Mesodermal cell (in vitro differentiated cells): Measurements from ENCODE around the gene ABHD4.
A peak's percentile ranks its signal among the peaks of the same experiment; 100 is the strongest.
"Not testable (repeated sequence)": the region's sequence is repeated elsewhere in the genome, so short reads cannot be mapped to it uniquely, and the experiment has no call there.

ENCODE experiments used
- H3K27ac ChIP-seq: 2 replicates; pipeline ENCODE4 v1.7.0; 2013; ENCODE audit warnings: mild to moderate bottlenecking, low read depth, low read length, moderate library complexity; ENCODE audit not compliant: severe bottlenecking
- H3K36me3 ChIP-seq: 2 replicates; pipeline ENCODE4 v1.7.1; 2013; ENCODE audit warnings: mild to moderate bottlenecking, low read length, moderate library complexity; ENCODE audit not compliant: control insufficient read depth, insufficient read depth
- H3K4me1 ChIP-seq: one replicate; pipeline ENCODE4 v1.7.1; 2013; ENCODE audit warnings: mild to moderate bottlenecking, low read length; ENCODE audit not compliant: insufficient read depth, control insufficient read depth, poor library complexity, severe bottlenecking
- H3K4me3 ChIP-seq: 2 replicates; pipeline ENCODE4 v1.7.0; 2013; ENCODE audit warnings: low read length, control low read depth, mild to moderate bottlenecking; ENCODE audit not compliant: insufficient read depth, poor library complexity, severe bottlenecking; ENCODE audit errors: extremely low read depth
- H3K9me3 ChIP-seq: 2 replicates; pipeline ENCODE4 v1.7.1; 2013; ENCODE audit warnings: mild to moderate bottlenecking, low read length, moderate library complexity; ENCODE audit not compliant: control insufficient read depth
- WGBS, 2 experiments: methylation state at CpG; one replicate each; pipeline ENCODE4 v1.1.5; 2013; ENCODE audit warnings: missing lambda C conversion rate in 2 of 2; ENCODE audit not compliant: insufficient coverage in 2 of 2; 5-methylcytosine and 5-hydroxymethylcytosine counted together

The ABHD4 gene

DNA sequence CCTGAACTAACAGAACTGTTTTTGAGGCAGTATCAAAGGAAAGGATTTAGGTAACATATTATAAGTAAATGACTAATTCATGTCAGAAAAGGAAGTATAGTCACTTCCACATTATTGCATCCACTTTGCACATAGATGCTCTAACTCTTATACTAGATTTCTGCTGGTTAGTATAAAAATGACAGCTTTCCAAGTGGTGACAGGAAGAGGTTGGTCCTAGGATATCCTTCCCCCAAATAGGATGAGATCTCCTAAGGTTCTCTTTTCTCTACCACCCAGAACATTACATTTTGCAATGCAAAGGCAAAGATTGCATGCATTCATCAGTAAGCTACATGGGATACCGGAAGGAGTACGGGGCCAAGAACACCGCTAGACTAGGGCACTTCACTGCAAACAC, 24.3 kb upstream of the ABHD4 start:
- H3K27ac ChIP-seq: no peak overlapping the region
- no peak overlapping the region for H3K4me3 ChIP-seq
- 94 to 100% methylated on average over 3 of the region's 3 CpGs for WGBS, 2 experiments
- H3K36me3 ChIP-seq: peaks cover 79% of the 10 kb centered on the region
- no peaks in the 10 kb centered on the region for H3K9me3 ChIP-seq
- peaks cover 6% of the 10 kb centered on the region for H3K4me1 ChIP-seq

DNA sequence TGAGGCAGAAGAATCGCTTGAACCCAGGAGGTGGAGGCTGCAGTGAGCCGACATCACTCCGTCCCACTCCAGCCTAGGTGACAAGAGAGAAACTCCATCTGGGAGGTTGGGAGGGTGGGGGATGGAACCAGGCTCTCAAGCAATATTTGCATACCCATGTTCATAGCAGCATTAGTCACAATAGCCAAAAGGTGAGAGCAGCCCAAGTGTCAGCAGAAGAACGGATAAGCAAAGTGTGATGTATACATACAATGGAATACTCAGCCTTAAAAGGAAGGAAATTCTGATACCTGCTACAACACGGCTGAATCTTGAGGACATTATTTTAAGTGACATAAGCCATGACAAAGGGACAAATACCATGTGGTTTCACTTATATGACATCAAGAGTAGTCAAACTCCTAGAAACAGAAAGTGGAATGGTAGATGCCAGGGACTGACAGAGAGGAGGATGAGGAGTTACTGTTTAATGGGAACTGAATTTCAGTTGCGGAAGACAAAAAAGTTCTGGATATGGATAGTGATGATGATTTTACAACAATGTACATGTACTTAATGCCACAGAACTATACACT, 20.7 kb upstream of the ABHD4 start:
- WGBS, 2 experiments: 56 to 67% methylated on average over 3 of the region's 6 CpGs
- H3K4me3 ChIP-seq: no peak overlapping the region
- H3K9me3 ChIP-seq: no peaks in the 10 kb centered on the region
- H3K36me3 ChIP-seq: peaks cover 64% of the 10 kb centered on the region
- H3K27ac ChIP-seq: no peak overlapping the region
- H3K4me1 ChIP-seq: peaks cover 6% of the 10 kb centered on the region

DNA sequence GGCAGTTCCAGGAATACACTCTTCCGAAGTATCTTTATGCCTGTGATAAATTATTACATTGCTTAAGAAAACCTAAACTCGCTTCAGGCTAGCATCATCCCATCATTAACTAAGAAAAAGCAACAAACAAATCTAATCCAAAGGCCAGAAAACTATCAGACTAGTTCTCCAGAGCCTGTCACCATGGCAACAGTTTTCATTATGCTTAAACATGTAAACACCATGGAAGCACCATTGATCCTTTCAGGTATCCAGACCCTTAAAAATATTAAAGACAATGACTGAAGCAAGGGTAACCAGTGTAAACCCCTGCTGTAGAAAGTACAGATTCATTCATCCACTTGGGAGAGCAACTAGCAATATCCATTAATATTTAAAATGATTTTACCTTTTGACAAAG, 18.9 kb upstream of the ABHD4 start:
- Histone ChIP-seq H3K36me3 (peaks cover 62% of the 10 kb centered on the region), H3K4me3 (no peak overlapping the region), H3K27ac (peak overlapping the region; percentile 47), H3K4me1 (no peaks in the 10 kb centered on the region), H3K9me3 (no peaks in the 10 kb centered on the region)
- 90% methylated on average over 2 of the region's 2 CpGs; no CpG with 5 or more reads in 1 of the 2 experiments for WGBS, 2 experiments

DNA sequence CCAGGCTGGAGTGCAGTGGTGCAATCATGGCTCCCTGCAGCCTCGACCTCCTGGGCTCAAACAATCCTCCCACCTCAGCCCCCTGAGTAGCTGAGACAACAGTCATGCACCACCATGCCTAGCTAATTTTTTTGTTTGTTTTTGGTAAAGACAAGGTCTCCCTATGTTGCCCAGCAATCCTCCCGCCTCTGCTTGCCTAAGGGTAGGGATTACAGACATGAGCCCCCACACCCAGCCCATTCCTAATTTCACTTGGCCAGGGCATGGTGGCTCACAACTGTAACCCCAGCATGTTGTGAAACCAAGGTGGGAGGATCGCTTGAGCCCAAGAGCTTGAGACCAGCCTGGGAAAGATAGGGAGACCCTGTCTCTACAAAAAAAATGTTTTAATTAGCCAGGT, 18.2 kb upstream of the ABHD4 start:
- whole genome bisulfite sequencing, 2 experiments: 80 to 100% methylated on average over 1 of the region's 3 CpGs
- H3K9me3 ChIP-seq: no peaks in the 10 kb centered on the region
- H3K36me3 ChIP-seq: peaks cover 62% of the 10 kb centered on the region
- H3K4me1 ChIP-seq: no peaks in the 10 kb centered on the region
- no peak overlapping the region for H3K4me3 ChIP-seq
- H3K27ac ChIP-seq: no peak overlapping the region

DNA sequence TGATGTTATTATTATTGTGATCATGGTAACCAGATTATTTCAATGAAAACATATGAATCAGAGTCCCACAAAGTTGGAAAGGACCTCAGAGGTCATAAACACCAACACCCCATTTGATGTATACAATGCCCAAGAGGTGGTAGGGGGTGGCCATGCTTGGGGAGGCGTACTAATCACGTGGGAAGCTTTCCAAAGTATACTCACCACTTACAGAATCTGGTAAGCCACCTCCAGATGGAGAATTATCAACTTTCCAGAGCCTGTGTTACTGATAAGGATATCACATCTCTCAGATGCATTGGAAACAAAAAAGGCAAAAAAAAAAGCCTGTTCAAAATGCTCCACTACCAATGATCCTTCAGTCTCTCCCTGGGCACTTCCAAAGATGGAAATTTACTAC, 17.5 kb upstream of the ABHD4 start:
- WGBS, 2 experiments: no CpG with 5 or more reads among the region's 2 CpGs

DNA sequence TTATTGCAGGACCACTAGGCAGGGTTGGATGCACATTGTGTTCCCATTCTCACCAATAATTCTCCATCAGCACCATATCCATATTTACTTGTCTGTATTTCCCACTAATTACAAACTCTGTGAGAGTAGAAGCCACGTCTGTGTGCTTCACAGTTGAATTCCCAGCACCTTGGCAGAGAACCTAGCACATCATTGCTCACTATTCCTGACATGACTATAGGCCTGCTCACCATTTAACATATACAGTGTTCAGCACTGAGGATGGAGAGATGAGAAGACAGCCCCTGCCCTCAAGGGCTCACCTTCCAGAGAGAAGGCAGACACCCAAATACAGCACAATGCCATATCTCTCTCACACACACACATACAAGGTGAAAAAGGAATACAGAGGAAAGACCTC, 14.1 kb upstream of the ABHD4 start:
- WGBS, 2 experiments: 100% methylated on average over 1 of the region's 1 CpG; no CpG with 5 or more reads in 1 of the 2 experiments
- no peak overlapping the region for H3K4me3 ChIP-seq
- H3K4me1 ChIP-seq: peaks cover 7% of the 10 kb centered on the region
- H3K27ac ChIP-seq: no peak overlapping the region
- H3K9me3 ChIP-seq: no peaks in the 10 kb centered on the region
- H3K36me3 ChIP-seq: peaks cover 54% of the 10 kb centered on the region

More for the DNA sequence above, 17.5 kb upstream of the ABHD4 start:
- no peaks in the 10 kb centered on the region for H3K9me3 ChIP-seq
- H3K36me3 ChIP-seq: peaks cover 58% of the 10 kb centered on the region
- no peak overlapping the region for H3K27ac ChIP-seq
- H3K4me1 ChIP-seq: no peaks in the 10 kb centered on the region
- no peak overlapping the region for H3K4me3 ChIP-seq

DNA sequence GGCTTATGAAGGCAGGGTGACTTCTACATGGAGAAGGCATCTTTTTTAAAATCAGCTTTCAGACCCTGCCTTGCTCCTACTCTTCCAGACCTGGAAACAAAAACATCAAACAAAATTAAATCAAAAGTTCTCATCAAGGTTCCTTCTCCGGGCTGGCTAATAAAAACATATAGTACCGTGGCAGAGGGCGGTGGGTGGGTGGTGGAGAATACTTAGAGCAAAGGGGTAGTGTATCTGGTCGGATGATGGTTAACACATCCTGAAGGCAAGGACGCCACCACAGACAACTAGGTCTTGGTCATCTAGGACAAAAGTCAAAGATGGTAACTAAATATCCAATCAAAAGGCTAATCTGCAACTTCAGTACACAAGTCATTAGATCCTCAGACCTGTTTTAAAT, 10.9 kb upstream of the ABHD4 start:
- Histone ChIP-seq H3K4me3 (no peak overlapping the region), H3K36me3 (peaks cover 39% of the 10 kb centered on the region), H3K4me1 (peaks cover 11% of the 10 kb centered on the region), H3K9me3 (no peaks in the 10 kb centered on the region), H3K27ac (no peak overlapping the region)
- WGBS, 2 experiments: 96 to 100% methylated on average over 3 of the region's 5 CpGs

DNA sequence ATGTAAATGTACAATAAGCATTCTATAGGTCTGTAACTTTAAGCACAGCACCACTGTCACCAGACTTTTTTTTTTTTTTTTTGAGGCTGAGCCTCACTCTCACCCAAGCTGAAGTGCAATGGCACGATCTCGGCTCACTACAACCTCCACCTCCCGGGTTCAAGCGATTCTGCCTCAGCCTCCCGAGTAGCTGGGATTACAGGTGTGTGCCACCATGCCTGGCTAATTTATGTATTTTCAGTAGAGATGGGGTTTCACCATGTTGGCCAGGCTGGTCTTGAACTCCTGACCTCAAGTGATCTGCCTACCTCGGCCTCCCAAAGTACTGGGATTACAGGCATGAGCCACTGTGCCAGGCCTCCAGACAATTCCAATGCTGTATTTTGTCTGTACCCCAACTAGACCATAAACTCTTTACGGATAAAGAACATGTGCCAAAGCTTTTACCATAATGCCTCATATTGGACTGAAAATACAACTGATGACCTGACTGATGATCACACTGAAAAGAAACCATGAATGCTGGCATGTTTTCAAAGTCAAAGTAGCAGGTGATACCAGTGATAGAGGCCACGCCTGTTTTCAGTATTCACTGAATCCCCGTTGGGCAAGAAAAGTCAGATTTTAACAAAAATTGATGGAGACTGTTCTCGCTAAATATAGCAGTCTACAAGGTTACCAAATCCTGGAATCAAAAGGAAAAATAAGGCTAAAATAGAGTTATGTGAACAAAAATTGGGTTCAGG, 10.2 kb upstream of the ABHD4 start:
- peaks cover 11% of the 10 kb centered on the region for H3K4me1 ChIP-seq
- 78 to 85% methylated on average over 5 of the region's 10 CpGs for WGBS, 2 experiments

DNA sequence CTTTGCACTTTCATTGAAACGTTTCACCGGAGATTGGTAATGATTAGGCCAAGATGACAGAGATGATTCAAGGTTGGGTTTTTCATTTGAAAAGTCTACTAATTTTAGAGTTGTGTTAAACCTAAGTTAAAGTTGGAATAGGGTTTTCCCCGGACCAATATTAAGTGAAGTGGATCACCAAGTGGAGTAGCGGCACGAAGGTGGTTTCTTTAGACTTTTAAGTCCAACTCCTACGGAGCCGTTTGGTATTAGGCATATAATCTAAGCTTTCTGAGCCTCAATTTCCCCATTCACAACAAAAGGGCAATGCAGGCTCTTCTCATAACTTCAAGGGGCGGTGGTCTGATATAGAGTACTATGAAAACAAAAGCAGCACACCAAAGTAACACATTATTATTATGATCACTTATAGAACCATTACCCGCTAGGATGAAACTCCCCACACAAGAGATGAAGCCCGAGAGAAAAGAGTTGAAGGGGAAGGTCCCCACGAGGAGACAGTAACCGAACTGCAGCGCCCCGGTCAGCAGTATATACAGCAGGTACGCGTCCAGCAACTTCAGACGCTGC, 9.5 kb upstream of the ABHD4 start:
- no peaks in the 10 kb centered on the region for H3K9me3 ChIP-seq
- H3K36me3 ChIP-seq: peaks cover 29% of the 10 kb centered on the region
- 9% methylated on average over 9 to 12 of the region's 17 CpGs for WGBS, 2 experiments
- peak overlapping the region; percentile 87 for H3K4me3 ChIP-seq
- peak overlapping the region; percentile 69 for H3K27ac ChIP-seq
- peaks cover 11% of the 10 kb centered on the region for H3K4me1 ChIP-seq

More for the DNA sequence above, 10.2 kb upstream of the ABHD4 start:
- Histone ChIP-seq H3K36me3 (peaks cover 37% of the 10 kb centered on the region), H3K4me3 (peak overlapping the region; percentile 87)
- not testable (repeated sequence) for H3K9me3 ChIP-seq, H3K27ac ChIP-seq

DNA sequence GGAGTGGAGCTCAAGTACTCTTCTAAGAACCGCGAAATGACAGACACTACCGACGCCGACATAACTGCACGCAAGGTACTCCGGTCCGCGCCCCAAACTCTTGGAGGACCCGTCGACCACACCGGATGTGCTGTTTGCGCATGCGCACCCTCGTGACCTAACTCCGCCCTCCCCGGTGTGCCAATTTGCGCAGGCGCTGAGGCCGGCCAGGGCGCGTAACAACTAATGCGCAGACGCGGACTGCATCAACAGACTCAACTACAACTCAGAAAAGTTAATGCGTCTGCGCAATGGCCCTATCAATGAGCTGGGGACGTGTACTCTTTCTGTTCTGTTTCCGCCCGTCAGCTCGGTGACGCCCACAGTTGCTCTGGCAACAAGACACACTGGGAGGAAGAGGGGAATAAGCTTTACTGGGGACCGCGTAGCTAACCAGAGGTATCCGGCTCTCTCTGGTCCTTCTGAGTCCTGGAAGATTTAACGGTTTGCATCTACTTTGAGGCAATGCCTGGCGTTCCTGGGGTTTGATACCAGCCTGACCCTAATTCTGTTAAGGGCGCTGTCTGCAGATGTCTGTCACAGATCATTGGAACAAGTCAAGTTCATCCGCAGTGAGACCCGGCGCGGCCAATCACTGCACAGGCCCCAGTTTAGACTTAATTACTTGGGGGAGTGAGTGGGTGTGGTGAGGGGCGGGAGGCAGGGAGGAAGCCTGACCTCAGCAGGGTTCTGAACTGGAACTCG, 8.8 kb upstream of the ABHD4 start, which contains the start of gene DAD1:
TSS of gene DAD1 (minus strand) at position 129 of the 744 bp plus-strand sequence. CDS start at position 62, 67 bp downstream.
- WGBS, 2 experiments: 0% methylated on average over 35 to 44 of the region's 44 CpGs
- peaks cover 23% of the 10 kb centered on the region for H3K36me3 ChIP-seq
- peaks cover 14% of the 10 kb centered on the region for H3K4me1 ChIP-seq
- H3K9me3 ChIP-seq: no peaks in the 10 kb centered on the region
- peak within 1 kb of the TSS; percentile 98 for H3K27ac ChIP-seq
- peak within 1 kb of the TSS; percentile 87 for H3K4me3 ChIP-seq
